Glomerular endothelial cell (primary cell): Measurements from ENCODE around the gene NHLRC1. TPM values are rescaled to one million over a fixed set of nuclear protein-coding genes. Genes with fewer than 3 reads are reported as not detected.

Experiments used
- DNase-seq: peaks from one replicate; pipeline ENCODE4 v3.0.0-alpha.2; 2011; ENCODE audit warnings: low read depth, low spot score; ENCODE audit errors: extremely low read depth
- total RNA-seq: library from RNA; depleted of rRNA; stranded (reverse); fragments of >200 nt; gene quantifications from 2 replicates; pipeline ENCODE4 v1.2.3, GENCODE V29; 2015

The NHLRC1 gene
- total RNA-seq, 1 donor from 2014 or later: 3.6 TPM

DNA sequence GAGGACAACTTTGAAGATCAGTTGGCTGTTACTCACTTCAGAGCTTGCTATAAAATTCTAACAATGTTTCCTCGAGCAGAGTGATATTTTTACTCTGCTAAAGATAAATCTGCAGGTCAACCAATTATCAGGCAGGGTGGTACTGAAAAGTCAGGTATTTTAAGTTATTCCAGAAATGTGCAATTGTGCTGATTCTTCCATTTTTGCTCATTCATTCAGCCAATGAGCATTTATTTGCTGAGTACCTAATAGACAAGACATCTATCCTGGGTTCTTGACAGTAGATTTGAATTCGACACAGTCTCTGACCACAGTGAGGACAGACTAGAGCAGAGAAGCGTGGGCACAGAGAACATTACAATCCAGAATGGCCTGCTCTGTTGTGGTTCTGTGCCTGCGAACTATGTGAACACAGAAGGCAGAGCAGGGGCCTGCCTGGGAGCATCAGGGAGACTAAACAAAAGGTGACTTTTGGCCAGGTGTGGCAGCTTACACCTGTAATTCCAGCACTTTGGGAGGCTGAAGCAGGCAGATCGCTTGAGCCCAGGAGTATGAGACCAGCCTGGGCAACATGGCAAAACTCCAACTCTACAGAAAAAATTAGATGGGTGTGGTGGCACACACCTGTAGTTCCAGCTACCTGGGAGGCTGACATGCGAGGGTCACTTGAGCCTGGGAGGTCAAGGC is 17.6 kb upstream of the NHLRC1 start:
- no peak for DNase-seq

DNA sequence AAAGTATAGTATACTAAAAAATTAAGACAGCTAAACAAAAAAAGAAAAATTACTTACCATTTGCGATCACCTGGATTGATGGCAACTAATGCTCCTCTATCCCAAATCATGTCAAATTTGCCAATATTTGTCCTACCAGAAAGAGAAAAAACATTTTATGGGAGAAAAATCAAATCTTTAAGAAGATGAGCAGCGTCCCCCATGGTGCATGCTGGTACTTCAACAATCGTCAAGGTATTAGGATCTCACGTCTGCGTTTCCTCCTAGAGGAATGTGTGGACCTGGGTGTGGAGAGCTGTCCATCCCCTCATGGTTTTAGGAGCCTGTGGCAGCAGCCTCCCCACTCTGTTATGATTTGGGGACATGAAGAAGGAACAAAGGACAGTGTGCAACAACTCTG is 16.4 kb upstream of the NHLRC1 start:
- DNase-seq: no peak

DNA sequence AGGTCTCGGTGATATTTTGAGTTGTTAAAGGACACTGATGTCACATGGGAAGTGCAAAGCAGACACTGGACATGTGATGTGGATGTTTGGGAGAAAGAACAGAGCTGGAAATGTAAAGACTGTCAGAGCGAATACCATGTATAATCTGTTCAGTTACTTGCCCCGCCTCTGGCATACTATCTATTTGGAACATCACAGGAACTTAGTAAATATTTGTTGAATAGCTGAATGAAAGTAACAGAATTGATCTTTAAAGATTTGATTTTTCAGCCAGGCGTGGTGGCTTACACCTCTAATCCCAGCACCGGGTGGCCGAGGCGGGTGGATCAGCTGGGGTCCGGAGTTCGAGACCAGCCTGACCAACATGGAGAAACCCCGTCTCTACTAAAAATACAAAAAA is 13.8 kb upstream of the NHLRC1 start:
- no peak for DNase-seq

- DNase-seq: no peak
These were observed 12.7 kb upstream of the NHLRC1 start for GRCh38 chr6:18135171-18135570.

DNA sequence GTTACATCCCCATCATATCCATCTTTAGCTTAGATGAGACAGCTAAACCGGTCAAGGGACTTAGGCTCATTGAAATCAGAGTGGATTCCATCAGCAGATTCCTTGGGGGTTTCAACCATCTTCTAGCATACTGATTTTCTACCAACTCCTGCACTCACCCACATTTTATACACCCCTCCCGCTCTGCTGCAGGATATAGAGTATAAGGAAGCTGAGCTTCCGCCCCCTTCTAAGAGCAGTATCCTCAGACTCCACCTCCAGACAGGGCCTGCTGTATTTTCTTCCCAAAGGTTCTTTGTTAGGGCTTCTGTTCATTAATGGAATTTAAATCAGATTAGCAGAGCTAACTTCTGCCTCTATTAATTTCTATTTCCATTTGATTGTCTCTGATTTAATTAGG is 9.9 kb upstream of the NHLRC1 start:
- DNase-seq: no peak

DNA sequence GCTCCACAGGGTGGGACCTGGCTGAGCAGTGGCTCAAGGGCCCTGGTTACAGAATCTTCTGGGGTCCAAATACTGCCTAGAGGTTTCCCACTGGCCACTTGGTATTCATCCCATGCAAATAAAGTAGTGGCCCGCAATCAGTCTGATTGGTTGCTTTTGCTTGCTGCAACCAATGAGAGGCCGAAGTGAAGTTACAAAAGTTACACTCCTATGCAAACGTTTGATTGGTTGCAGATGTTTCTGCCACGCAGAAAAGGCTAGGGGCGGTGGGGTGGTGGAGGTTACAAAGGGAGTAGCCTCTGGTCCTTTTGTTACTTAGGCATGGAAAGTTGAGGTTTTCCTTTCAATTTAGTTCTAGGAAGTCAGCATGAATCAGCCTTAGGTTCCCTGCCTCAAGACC is 3.6 kb upstream of the NHLRC1 start:
- DNase-seq: no peak

DNA sequence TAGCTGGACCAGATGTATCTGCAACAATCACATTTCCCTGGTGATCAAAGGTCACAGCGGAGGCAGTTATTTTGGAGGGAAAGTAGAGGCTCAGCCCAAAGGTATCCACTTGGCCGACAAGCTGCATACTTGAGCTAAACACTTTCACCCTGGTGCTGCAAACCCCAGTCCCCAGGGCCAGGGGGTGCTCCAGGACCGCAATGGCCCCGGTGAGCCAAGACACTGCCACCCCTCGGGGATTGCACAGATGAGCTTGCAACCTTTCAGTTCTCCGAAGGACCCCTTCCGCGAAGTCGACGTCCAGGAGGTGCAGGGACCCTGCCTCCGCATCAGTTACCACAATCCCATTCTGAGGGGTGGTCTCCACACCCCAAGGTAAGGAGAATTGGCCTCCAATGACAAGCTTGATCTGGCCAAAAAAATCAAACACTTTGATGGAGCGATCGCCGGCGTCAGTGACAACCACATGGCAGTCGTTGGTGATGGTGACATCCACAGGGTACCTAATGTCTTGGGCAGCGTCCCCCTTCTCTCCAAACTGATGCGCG is 823 bp downstream of the NHLRC1 start:
- no peak for DNase-seq

GRCh38 chr6:18119236-18119635 is 3.2 kb downstream of the NHLRC1 start:
- DNase-seq: no peak

- DNase-seq: no peak
These were observed 4.1 kb downstream of the NHLRC1 start for GRCh38 chr6:18118330-18118729.

- no peak for DNase-seq
These were observed 5.3 kb downstream of the NHLRC1 start for GRCh38 chr6:18117136-18117535.

- no peak for DNase-seq
These were observed 7.1 kb downstream of the NHLRC1 start for GRCh38 chr6:18115356-18115755.

DNA sequence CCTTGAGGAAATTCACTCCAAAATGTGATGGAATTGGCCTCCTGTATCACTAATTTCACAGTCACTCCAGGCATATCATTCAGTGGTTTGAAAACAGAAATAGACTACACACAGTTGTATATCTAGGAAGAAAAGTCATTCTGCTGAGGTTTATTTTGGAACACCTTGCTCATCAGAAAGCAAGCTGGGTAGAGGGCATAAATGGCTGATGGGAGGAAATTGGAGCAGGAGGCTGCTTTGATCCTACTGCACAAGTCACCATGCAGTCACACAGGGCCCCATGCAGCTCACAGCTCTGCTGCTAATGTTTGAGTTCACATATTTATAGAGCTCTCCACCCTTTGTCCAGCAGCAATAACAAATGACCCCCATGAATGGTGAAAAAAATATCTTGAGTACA is 12.3 kb downstream of the NHLRC1 start:
- no peak for DNase-seq

DNA sequence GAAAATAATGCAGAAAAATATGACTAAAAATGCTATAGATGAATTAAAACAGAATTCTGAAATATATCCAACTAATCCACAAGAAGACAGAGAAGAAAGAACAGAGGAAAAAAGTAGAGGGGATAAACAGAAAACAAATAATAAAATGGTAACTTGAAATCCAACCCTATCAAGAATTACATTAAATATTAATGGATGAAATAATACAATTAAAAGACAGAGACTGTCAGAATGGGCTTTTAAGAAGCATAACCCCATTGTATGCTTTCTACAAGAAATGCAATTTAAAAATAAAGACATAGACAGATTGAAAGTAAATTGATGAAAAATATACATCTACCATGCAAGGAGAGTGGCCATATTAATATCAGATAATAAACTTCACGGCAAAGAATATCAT is 15.4 kb downstream of the NHLRC1 start:
- no peak for DNase-seq

DNA sequence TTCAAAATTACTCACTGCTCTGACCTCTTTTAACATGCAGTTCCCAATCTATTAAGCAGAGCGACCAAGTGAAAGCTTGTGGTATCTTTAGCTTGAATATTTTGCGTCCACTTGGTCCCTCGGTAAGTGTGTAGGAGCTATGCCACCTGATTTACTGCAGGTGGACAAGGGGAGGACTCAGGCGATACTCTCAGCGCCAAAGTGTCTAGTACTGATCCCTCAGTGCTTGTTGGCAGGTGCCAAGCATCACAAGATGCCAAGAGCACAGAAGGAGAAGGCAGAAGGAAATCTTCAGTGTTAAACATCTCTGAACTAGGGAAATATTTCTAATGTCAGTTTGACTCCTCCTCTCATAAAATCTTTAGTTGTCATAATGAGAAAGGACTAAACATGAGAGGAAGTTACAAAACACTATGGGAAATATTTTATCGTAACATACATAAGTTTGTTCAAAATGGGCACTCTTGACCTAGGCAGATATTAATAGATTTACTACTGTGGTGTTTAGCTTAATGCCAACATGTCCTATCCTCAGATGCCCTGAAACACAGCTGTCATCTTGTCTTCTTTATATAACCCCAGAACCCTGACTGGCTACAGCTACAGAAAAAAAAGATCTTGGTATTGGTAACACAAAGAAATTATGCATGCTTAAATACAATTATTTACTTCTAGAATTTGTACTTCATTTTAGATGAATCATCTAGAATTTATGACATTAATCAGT is 19.5 kb downstream of the NHLRC1 start:
- no peak for DNase-seq

- DNase-seq: no peak
These were observed 20.6 kb downstream of the NHLRC1 start for GRCh38 chr6:18101873-18102272.

GRCh38 chr6:18101271-18101670 is 21.2 kb downstream of the NHLRC1 start:
- DNase-seq: no peak

GRCh38 chr6:18100296-18100695 is 22.2 kb downstream of the NHLRC1 start:
- no peak for DNase-seq

DNA sequence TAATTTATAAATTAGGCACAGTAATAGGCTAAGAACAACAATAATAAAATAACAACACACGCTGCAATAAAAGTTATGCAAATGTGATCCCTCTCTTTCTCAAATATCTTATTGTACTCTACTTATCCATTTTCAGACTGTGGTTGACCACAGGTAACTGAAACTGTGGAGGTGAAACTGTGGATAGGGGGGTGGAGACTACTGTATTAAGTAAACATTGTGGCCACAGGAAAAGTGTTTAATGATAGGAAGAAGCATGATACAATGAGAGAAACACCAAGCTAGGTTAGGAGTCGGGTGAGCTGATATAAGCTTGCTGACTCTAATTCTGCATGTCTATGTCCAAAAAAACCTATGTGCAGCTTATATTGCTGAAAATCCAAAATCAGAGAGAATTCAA is 23.0 kb downstream of the NHLRC1 start:
- DNase-seq: no peak

GRCh38 chr6:18096423-18096822 is 26.1 kb downstream of the NHLRC1 start:
- DNase-seq: no peak

GRCh38 chr6:18091382-18091781 is 31.1 kb downstream of the NHLRC1 start:
- DNase-seq: no peak

GRCh38 chr6:18090349-18090786 is 32.1 kb downstream of the NHLRC1 start:
- no peak for DNase-seq
